Endometrial microvascular endothelial cells (primary cell): ENCODE measurements around the gene SH3TC2. TPM values are rescaled to one million over a fixed set of nuclear protein-coding genes. Genes with fewer than 3 reads are reported as not detected.
"Not testable (repeated sequence)": the region's sequence is repeated elsewhere in the genome, so short reads cannot be mapped to it uniquely, and the experiment has no call there.

Experiments used
- in situ Hi-C: cut with HindIII; loops from 2 replicates; pipeline ENCODE4 v1.10.0; 2017; ENCODE audit warnings: low sequenced_read_pairs, low pct_unique_long_range_greater_than_20kb; ENCODE audit errors: inconsistent ontology term
- total RNA-seq: library from RNA; depleted of rRNA; stranded (reverse); fragments of >200 nt; gene quantifications from one replicate; pipeline ENCODE4 v1.2.3, GENCODE V29; 2015; ENCODE audit errors: inconsistent ontology term

SH3TC2 gene
- 1.4 TPM for total RNA-seq

DNA sequence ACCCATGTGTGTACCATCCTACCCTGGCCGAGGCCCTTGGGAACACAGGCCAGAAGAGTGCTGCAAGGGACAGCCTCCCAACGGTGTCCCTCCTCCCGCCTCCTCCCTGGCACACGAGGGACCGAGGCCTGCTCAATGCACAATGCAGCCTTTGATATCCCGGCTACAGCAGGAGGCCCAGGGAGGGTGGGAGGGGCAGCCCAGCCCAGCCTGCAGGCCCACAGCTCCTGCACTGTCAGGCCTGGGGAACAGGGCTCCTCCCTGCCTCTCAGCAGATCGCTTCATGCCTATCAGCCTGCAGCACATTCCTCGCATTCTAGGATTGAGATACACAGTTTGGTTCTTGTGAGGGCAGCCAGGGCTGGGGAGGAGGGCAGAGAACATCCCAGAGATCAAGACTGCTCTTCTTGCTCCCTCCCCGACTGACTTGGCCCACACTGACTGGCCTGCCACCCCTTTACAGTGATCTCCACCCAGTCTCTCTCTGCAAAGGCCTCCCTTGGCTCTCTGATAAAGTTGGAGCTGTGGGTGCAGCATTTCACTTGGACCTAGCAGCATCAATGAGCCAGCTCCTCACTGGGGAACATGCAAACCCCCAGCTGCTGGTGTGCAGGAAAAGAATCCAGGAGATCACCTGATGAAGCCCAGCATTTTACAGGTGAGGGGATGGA, at the start of gene SH3TC2:
TSS of gene SH3TC2 (minus strand) at position 46 of the 671 bp plus-strand sequence. CDS start at position 6, 40 bp downstream.
- in situ Hi-C loops, result no loop called here

- in situ Hi-C loops, result loop anchor here (25.0 kb wide), 2 partner anchors 123 to 373 kb away; no protein-coding TSS in a partner anchor
These were observed 47.5 kb upstream of the SH3TC2 start for GRCh38 chr5:149110406-149110805.

- in situ Hi-C loops, result loop anchor here (25.0 kb wide), 2 partner anchors 121 to 371 kb away; no protein-coding TSS in a partner anchor
These were observed 45.9 kb upstream of the SH3TC2 start for GRCh38 chr5:149108651-149109280.

DNA sequence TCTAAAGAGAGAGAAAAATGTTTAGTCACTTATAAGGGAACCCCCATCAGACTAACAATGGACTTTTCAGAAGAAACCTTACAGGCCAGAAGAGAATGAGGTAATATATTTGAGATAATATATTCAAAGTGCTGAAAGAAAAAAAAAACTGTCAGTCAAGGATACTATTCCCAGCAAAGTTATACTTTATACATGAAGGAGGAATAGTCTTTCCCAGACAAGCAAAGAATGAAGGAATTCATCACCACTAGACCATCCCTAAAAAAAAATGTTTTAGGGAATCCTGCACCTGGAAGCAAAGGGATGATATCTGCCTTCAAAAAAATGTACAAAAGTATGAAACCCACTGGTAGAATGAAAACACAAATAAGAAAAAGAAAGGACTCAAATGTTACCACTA, 37.5 kb upstream of the SH3TC2 start:
- in situ Hi-C loops, result loop anchor here (25.0 kb wide), 2 partner anchors 113 to 363 kb away; no protein-coding TSS in a partner anchor

DNA sequence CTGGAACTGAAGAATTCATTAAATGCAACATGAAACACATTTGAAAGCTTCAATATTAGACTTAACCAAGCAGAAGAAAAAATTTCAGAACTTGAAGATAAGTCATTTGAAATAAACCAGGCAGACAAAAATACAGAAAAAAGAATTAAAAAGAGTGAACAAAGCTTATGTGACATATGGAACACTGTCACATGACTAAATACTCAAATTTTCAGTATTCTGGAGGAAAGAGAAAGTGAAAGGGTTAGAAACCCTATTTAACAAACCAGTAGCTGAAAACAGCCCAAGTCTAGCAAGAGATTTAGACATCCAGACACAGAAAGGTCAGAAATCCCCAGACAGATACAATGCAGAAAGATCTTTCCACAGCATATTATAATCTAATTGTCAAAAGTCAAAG, 37.1 kb upstream of the SH3TC2 start:
- in situ Hi-C loops, result loop anchor here (25.0 kb wide), 2 partner anchors 113 to 363 kb away; no protein-coding TSS in a partner anchor

- in situ Hi-C loops, result no loop called here
These were observed 32.1 kb upstream of the SH3TC2 start for GRCh38 chr5:149094996-149095395.

DNA sequence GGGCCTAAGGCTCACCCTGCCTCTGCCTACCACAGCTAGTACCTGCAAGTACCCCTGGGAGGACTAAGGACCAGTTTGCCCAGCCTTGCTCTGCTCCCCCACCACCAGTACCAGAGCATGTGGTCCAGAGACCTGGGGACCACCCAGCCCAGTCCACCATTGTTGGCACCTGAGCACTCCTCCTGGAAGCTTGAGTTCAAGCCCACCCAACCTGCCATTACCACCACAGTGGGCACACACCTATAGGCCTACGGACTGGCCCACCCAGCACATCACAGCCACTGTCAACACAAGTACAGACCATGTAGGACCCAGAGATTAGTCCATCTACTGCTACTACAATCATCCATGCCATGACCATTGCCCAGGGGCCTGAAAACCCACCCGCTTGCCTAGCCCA, 30.8 kb upstream of the SH3TC2 start:
- in situ Hi-C loops, result no loop called here

- in situ Hi-C loops, result no loop called here
These were observed 26.9 kb upstream of the SH3TC2 start for GRCh38 chr5:149089796-149090195.

- in situ Hi-C loops, result no loop called here
These were observed 25.8 kb upstream of the SH3TC2 start for GRCh38 chr5:149088686-149089085.

- in situ Hi-C loops, result no loop called here
These were observed 21.0 kb upstream of the SH3TC2 start for GRCh38 chr5:149083846-149084245.

- in situ Hi-C loops, result no loop called here
These were observed 19.4 kb upstream of the SH3TC2 start for GRCh38 chr5:149082271-149082670.

DNA sequence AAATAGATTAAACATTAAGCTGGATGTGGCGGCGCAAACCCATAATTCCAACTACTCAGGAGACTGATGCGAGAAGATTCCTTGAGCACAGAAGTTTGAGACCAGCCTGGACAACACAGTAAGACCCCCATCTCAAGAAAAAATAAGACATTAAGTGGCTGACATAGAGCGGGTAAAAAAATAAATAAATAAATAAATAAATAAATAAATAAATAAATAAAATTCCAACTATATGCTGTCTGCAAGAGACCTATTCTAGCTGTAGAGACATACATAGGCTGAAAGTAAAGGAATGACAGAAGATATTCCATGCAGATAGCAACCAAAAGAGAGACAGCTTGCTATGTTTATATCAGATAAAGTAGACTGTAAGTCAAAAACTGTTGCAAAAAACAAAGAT, 17.4 kb upstream of the SH3TC2 start:
- in situ Hi-C loops, result no loop called here

DNA sequence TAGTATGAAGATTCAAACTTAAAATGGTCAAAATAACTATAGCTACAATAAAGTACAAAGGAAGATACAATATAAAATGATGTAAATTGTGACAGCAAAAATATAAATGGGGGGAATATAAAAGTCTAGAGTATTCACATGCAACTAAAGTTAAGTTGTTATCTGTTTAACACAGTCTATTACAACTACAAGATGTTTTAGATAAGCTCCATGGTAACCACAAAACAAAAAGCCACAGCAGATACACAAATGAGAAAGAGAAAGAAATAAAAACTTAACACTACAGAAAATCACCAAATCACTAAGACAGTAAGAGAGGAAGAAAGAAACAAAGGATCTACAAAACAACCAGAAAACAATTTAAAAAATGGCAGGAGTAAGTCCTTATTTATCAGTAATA, 17.0 kb upstream of the SH3TC2 start:
- in situ Hi-C loops, result no loop called here

- in situ Hi-C loops, result not testable (repeated sequence)
These were observed 11.2 kb upstream of the SH3TC2 start for GRCh38 chr5:149074071-149074470.

- in situ Hi-C loops, result no loop called here
These were observed 10.4 kb upstream of the SH3TC2 start for GRCh38 chr5:149073213-149073612.

DNA sequence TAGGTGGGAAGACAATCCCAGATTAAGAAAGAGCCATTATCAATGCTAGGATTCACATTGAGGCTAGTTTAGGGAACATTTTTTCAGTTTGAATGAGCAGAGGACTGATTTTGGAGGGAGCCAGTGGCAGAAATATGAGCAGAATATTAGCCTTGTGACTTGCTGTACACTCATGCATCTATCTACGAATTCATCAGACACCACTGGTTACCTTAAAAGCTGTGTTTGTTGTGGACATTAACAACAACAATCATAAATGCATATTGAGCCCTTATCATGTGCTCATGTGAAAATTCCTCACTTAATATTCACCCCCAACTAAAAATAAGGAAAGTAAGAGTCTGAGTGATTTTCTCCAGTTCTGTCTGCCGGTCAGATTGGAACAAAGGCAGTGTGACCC, 9.9 kb upstream of the SH3TC2 start:
- in situ Hi-C loops, result no loop called here

DNA sequence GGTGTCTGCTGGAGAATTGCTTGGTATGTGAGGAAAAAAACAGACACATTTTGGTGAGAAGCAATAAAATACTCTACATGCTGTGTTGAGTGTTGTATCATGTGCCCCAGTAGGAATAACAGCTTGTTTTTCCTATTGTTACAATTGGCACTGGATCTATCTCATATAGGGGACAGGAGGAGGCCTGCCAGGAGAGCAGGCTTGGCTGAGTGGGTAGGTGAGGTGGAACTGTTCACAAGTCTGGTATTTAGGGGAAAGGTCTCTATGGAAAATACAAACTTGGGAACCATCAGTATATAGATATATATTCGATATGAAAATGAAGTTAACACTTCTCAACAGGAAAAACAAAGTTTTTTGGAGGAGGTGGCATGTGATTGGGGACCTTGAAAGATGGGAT, 9.5 kb upstream of the SH3TC2 start:
- in situ Hi-C loops, result no loop called here

DNA sequence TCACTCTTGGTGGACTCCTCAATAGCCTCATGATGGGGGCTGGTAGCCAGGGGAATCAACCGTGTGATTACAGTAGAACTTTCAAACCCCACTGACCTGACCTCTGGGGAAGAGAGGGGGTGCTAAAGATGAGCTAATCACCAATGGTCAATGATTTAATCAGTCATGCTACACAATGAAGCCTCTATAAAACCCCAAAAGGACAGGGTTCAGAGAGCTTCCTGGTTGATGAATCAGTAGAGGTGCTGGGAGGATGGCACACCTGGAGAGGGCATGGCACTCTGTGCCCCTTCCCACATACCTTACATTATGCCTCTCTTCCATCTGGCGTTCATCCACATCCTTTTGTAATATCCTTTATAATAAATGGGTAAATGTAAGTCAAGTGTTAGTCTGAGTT, 8.9 kb upstream of the SH3TC2 start:
- in situ Hi-C loops, result no loop called here

GRCh38 chr5:149071216-149071615, 8.4 kb upstream of the SH3TC2 start:
- in situ Hi-C loops, result no loop called here

- in situ Hi-C loops, result no loop called here
These were observed 6.8 kb upstream of the SH3TC2 start for GRCh38 chr5:149069711-149070110.
